HEK293 (cell line): Measurements from ENCODE around the gene MMS19.

Experiments
- AEBP2 ChIP-seq: fragments of 450-650 bp; formaldehyde crosslinking; IDR thresholded peaks from 2 replicates; pipeline ENCODE4 v1.5.1; 2016; ENCODE audit warnings: missing biosample characterization, missing genetic modification characterization, borderline replicate concordance
- KLF17 ChIP-seq: fragments of 450-650 bp; formaldehyde crosslinking; IDR thresholded peaks from 2 replicates; pipeline ENCODE4 v1.5.1; 2016; ENCODE audit warnings: missing biosample characterization, missing genetic modification characterization
- PRDM2 ChIP-seq: fragments of 450-650 bp; formaldehyde crosslinking; IDR thresholded peaks from 2 replicates; pipeline ENCODE4 v1.5.1; 2016; ENCODE audit warnings: missing biosample characterization, missing genetic modification characterization, borderline replicate concordance
- ZBTB7A ChIP-seq: fragments of 450-650 bp; formaldehyde crosslinking; IDR thresholded peaks from 2 replicates; pipeline ENCODE4 v1.5.1; 2016; ENCODE audit warnings: low read depth, missing biosample characterization, missing genetic modification characterization
- ZNF112 ChIP-seq: fragments of 450-650 bp; formaldehyde crosslinking; IDR thresholded peaks from 2 replicates; pipeline ENCODE4 v1.5.0; 2017; ENCODE audit warnings: missing biosample characterization, missing genetic modification characterization
- ZNF121 ChIP-seq: fragments of 450-650 bp; formaldehyde crosslinking; IDR thresholded peaks from 2 replicates; pipeline ENCODE4 v1.5.1; 2016; ENCODE audit warnings: missing biosample characterization, missing genetic modification characterization
- ZNF155 ChIP-seq: fragments of 450-650 bp; formaldehyde crosslinking; IDR thresholded peaks from 2 replicates; pipeline ENCODE4 v1.5.1; 2016; ENCODE audit warnings: missing biosample characterization, missing genetic modification characterization
- ZNF2 ChIP-seq: fragments of 450-650 bp; formaldehyde crosslinking; IDR thresholded peaks from 2 replicates; pipeline ENCODE4 v1.5.1; 2016; ENCODE audit warnings: missing biosample characterization, missing genetic modification characterization
- ZNF302 ChIP-seq: fragments of 450-650 bp; formaldehyde crosslinking; IDR thresholded peaks from 2 replicates; pipeline ENCODE4 v1.5.1; 2016; ENCODE audit warnings: missing biosample characterization, missing genetic modification characterization, low read depth
- ZNF391 ChIP-seq: fragments of 450-650 bp; formaldehyde crosslinking; IDR thresholded peaks from 2 replicates; pipeline ENCODE4 v1.5.1; 2016; ENCODE audit warnings: low read depth, missing biosample characterization, missing genetic modification characterization, borderline replicate concordance
- ZNF394 ChIP-seq: fragments of 450-650 bp; formaldehyde crosslinking; IDR thresholded peaks from 2 replicates; pipeline ENCODE4 v1.5.1; 2016; ENCODE audit warnings: missing biosample characterization, missing genetic modification characterization, mild to moderate bottlenecking, moderate library complexity, borderline replicate concordance
- ZNF404 ChIP-seq: fragments of 450-650 bp; formaldehyde crosslinking; IDR thresholded peaks from 2 replicates; pipeline ENCODE4 v1.5.1; 2017; ENCODE audit warnings: missing biosample characterization, missing genetic modification characterization
- ZNF48 ChIP-seq: fragments of 450-650 bp; formaldehyde crosslinking; IDR thresholded peaks from 2 replicates; pipeline ENCODE4 v1.5.1; 2016; ENCODE audit warnings: missing biosample characterization, missing genetic modification characterization
- ZNF488 ChIP-seq: fragments of 450-650 bp; formaldehyde crosslinking; IDR thresholded peaks from 2 replicates; pipeline ENCODE4 v1.5.1; 2016; ENCODE audit warnings: missing biosample characterization, missing genetic modification characterization
- ZNF549 ChIP-seq: fragments of 450-650 bp; IDR thresholded peaks from 2 replicates; pipeline ENCODE4 v1.5.1; 2018; ENCODE audit warnings: missing biosample characterization, missing genetic modification characterization, mild to moderate bottlenecking, inconsistent platforms, moderate library complexity
- ZNF561 ChIP-seq: fragments of 450-650 bp; IDR thresholded peaks from 2 replicates; pipeline ENCODE4 v1.5.1; 2018; ENCODE audit warnings: missing biosample characterization, missing genetic modification characterization, borderline replicate concordance
- ZNF645 ChIP-seq: fragments of 450-650 bp; formaldehyde crosslinking; IDR thresholded peaks from 2 replicates; pipeline ENCODE4; 2016; ENCODE audit warnings: missing biosample characterization, missing genetic modification characterization
- ZNF843 ChIP-seq: fragments of 450-650 bp; formaldehyde crosslinking; IDR thresholded peaks from 2 replicates; pipeline ENCODE4 v1.5.1; 2016; ENCODE audit warnings: missing biosample characterization, missing genetic modification characterization
- ZSCAN18 ChIP-seq: fragments of 450-650 bp; formaldehyde crosslinking; IDR thresholded peaks from 2 replicates; pipeline ENCODE4 v1.5.1; 2016; ENCODE audit warnings: missing biosample characterization, missing genetic modification characterization
- ZXDB ChIP-seq: fragments of 450-650 bp; formaldehyde crosslinking; IDR thresholded peaks from 2 replicates; pipeline ENCODE4 v1.5.1; 2016; ENCODE audit warnings: missing biosample characterization, missing genetic modification characterization
- TF ChIP-seq, protein P1 (sequence below): fragments of 450-650 bp; formaldehyde crosslinking; IDR thresholded peaks from 2 replicates; pipeline ENCODE4 v1.5.1; 2016; ENCODE audit warnings: missing biosample characterization, missing genetic modification characterization
- TF ChIP-seq, protein P2 (sequence below): fragments of 450-650 bp; formaldehyde crosslinking; IDR thresholded peaks from 2 replicates; pipeline ENCODE4 v1.5.1; 2016; ENCODE audit warnings: missing biosample characterization, missing genetic modification characterization

The MMS19 gene

GRCh38 chr10:97445722-97446639, 52.2 kb downstream of the MMS19 start, which contains the start of the genes EXOSC1 and ZDHHC16 (continued):
- TF ChIP-seq, protein P1, sequence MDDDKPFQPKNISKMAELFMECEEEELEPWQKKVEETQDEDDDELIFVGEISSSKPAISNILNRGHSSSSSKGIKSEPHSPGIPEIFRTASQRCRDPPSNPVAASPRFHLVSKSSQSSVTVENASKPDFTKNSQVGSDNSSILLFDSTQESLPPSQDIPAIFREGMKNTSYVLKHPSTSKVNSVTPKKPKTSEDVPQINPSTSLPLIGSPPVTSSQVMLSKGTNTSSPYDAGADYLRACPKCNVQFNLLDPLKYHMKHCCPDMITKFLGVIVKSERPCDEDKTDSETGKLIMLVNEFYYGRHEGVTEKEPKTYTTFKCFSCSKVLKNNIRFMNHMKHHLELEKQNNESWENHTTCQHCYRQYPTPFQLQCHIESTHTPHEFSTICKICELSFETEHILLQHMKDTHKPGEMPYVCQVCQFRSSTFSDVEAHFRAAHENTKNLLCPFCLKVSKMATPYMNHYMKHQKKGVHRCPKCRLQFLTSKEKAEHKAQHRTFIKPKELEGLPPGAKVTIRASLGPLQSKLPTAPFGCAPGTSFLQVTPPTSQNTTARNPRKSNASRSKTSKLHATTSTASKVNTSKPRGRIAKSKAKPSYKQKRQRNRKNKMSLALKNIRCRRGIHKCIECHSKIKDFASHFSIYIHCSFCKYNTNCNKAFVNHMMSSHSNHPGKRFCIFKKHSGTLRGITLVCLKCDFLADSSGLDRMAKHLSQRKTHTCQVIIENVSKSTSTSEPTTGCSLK (tag by site-specific recombination): no peak
- TF ChIP-seq ZNF121 (tag by site-specific recombination): no peak
- no peak for TF ChIP-seq ZNF404 (tag by site-specific recombination)
- TF ChIP-seq PRDM2: no peak
- no peak for TF ChIP-seq ZNF394 (tag by site-specific recombination)
- 0 out of 2 replicates have a peak, but pooled peaks have one; percentile 41 for TF ChIP-seq ZNF843
- TF ChIP-seq ZNF488: no peak
- no peak for TF ChIP-seq ZSCAN18 (tag by site-specific recombination)
- no peak for TF ChIP-seq ZNF645 (tag by site-specific recombination)
- TF ChIP-seq, protein P2, sequence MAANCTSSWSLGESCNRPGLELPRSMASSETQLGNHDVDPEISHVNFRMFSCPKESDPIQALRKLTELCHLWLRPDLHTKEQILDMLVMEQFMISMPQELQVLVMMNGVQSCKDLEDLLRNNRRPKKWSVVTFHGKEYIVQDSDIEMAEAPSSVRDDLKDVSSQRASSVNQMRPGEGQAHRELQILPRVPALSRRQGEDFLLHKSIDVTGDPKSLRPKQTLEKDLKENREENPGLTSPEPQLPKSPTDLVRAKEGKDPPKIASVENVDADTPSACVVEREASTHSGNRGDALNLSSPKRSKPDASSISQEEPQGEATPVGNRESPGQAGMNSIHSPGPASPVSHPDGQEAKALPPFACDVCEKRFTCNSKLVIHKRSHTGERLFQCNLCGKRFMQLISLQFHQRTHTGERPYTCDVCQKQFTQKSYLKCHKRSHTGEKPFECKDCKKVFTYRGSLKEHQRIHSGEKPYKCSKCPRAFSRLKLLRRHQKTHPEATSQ (tag by site-specific recombination): no peak
- TF ChIP-seq ZNF302: no peak
- TF ChIP-seq AEBP2 (tag by site-specific recombination): no peak
- TF ChIP-seq ZNF561: peak; percentile 93
- TF ChIP-seq ZNF112 (tag by site-specific recombination): no peak
- no peak; the same call in 1 of the 2 replicates for TF ChIP-seq KLF17 (tag by site-specific recombination)
- TF ChIP-seq ZNF391 (tag by site-specific recombination): no peak; the same call in 1 of the 2 replicates
- no peak for TF ChIP-seq ZNF155 (tag by site-specific recombination)
- TF ChIP-seq ZXDB (tag by site-specific recombination): peak; percentile 62; the same call in 1 of the 2 replicates
- 0 out of 2 replicates have a peak, but pooled peaks have one; percentile 15 for TF ChIP-seq ZNF2 (tag by site-specific recombination)
- no peak for TF ChIP-seq ZBTB7A (tag by site-specific recombination)
- no peak for TF ChIP-seq ZNF48 (tag by site-specific recombination)
- TF ChIP-seq ZNF549 (tag by site-specific recombination): no peak
